GM18861 (cell line): ENCODE results near the gene PRKCA.
"Not testable (repeated sequence)": the region's sequence is repeated elsewhere in the genome, so short reads cannot be mapped to it uniquely, and the experiment has no call there.

Experiments used
- ATAC-seq: cut with Tn5 transposase; IDR thresholded peaks from one replicate; pipeline ENCODE4 v1.9.1; 2021; ENCODE audit not compliant: unreplicated experiment

PRKCA gene

DNA sequence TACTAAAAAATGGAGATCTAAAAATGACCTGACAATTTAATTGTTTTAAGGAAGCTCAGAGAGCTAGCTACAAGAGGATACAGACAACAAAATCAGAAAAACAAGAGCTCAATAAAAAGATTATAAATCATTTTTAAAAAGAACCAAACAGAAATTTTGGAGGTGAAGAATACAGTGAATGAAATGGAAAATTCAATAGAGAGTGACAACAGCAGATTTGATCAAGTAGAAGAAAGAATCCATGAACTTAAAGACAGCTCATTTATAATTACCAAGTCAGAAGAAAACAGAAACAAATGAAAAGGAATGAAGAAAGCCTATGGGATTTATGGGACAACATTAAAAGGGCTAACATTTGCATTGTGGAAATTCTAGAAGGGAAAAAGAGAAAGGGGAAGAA is 395.9 kb downstream of the PRKCA start:
- ATAC-seq, result no peak

- ATAC-seq, result no peak
Measured at GRCh38 chr17:66701462-66701861, 399.0 kb downstream of the PRKCA start.

- no peak for ATAC-seq
Measured at GRCh38 chr17:66702106-66702936, 399.9 kb downstream of the PRKCA start.

DNA sequence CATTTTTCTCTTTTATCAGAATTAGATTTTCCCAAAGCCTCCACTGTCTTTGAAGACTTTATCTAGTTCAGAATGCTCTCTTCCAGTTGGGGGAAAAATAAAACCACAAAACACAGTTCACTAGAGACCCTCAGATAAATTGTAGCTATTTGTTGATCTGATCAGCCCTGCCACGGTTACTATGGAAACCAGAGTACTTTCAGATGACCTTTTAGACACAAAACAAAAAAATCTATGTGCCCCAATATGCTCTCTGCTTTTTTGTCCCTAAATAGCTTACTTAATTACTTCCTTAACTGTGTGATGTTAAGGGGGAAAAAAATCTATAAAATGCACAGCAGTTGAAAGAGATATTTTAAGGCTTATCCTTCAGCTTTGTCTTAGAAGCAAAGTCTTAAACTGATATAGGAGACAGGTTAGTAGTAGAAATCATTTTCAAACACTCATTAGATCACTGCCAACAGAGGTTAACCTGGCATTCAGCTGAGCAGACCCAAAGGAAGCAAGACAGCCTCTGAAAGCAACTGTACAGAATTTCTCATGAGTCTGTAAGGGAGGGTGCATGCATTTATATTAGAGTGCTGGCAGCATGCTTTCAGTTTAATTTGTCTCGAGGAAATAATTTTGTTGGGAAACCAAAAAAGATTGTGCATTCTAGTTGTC is 402.6 kb downstream of the PRKCA start:
- no peak for ATAC-seq

- ATAC-seq, result no peak
Measured at GRCh38 chr17:66706851-66707450, 404.5 kb downstream of the PRKCA start.

GRCh38 chr17:66711401-66711800 is 409.0 kb downstream of the PRKCA start:
- no peak for ATAC-seq

DNA sequence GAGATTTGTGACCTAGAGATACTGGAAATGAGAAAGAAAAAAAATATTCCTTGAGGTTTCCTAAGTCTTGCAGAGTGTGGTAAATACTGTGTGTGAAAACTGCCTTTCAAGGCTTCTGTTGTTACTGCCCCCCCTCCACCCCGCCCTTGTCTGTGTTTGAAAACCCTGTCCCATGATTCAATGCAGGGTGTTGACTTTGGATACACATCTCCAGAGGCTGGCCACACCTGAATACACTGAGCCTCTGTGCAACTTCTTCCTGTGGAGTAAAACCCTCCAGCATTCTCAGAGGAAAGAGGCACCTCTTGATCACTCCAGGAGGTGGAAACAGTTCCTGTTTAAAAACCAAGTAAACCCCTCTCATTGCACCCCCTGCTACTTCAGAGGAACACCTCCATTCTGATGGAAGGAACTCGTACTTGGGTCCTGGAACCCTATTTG is 409.5 kb downstream of the PRKCA start:
- no peak for ATAC-seq

DNA sequence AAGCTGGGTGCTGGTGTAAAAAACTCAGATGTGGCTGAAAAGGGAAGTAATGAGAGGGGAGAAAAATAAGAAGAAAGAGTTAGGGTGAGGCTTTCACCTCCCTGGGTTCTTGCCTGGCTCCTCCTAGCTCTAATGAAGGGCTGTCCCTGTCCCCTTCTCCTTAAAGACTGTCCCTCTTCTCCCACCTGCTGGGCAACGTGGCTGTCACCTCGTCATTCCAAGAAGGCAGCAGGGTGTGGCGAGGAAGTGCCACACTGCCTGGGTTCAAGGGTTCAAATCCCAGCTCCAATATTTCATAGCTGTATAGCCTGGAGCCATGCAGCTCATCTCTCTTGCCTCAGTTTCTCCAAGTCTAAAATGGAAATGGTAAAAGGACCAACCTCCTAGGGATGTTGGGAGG is 410.0 kb downstream of the PRKCA start:
- no peak for ATAC-seq

GRCh38 chr17:66713021-66713532 is 410.7 kb downstream of the PRKCA start:
- not testable (repeated sequence) for ATAC-seq

GRCh38 chr17:66713533-66714042 is 411.2 kb downstream of the PRKCA start:
- peak; percentile 81 for ATAC-seq

- no peak for ATAC-seq
Measured at GRCh38 chr17:66714046-66715023, 411.9 kb downstream of the PRKCA start.

- no peak for ATAC-seq
Measured at GRCh38 chr17:66715076-66715675, 412.8 kb downstream of the PRKCA start.

- ATAC-seq, result peak; percentile 37
Measured at GRCh38 chr17:66715745-66716156, 413.3 kb downstream of the PRKCA start.

- ATAC-seq, result no peak
Measured at GRCh38 chr17:66716236-66717026, 414.0 kb downstream of the PRKCA start.

DNA sequence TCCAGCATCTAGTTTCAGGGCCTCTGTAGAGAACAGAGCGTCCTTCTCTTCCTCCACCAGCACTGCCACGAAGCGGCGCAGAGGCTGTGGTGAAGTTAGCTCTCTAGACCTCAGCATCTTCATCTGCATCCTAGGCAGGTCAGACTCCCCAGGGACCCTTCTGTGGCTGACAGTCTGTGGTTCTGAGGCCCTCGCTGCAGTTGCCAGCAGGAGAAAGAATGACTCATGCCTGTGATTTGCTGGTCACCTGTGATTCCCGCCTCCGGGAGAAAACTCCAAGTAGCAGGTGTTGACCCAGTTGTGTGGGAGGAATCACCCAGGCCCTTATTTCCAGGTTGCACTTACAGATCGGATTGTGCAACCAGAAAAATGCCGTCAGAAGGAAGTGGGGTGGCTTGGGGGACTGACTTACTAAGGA is 415.2 kb downstream of the PRKCA start:
- peak; percentile 57 for ATAC-seq

DNA sequence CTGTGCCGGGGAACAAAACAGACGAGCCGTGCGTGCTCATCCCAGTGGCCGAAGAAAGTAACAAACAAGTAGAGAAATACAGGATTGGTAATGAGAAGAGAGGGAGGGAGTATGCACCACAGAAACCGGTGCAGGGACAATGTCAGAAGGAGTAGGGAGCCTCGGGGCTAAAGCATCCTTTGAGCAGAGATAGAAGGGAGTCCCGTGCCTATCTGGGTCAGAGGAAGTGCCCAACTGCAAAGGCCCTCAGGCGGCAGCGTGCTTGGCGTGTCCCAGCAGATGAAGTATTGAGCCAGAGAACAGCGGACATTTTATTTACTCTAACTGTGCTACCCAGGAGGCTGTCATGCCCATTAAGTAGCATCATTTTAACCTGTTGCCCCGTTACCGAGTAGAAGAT is 417.6 kb downstream of the PRKCA start:
- no peak for ATAC-seq

GRCh38 chr17:66720567-66720966 is 418.2 kb downstream of the PRKCA start:
- no peak for ATAC-seq

DNA sequence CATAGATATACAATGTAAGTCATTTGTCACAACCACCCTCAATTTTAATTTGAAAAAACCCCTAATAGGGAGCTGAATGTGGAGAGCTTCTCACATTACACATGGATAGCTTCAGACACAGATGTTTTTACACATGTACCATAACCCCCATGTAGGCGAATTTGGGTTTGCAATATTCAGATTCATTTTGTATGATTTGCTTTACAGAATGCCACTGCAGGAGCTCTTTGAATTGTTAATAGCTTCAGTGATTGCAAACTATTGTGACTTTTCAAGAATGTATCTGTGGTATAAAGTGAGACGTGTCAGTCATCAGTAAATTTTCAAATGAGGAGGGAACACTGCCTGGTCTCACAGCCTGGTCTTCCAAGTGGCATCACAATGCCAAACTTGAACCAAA is 419.9 kb downstream of the PRKCA start:
- no peak for ATAC-seq
